LNCAP (cell line): Measurements from ENCODE around the gene SLC6A11.

Experiments
- CTCF ChIP-seq: fragments of 450-650 bp; IDR thresholded peaks from 2 replicates; pipeline ENCODE4 v1.5.1; 2017; ENCODE audit warnings: mild to moderate bottlenecking

Gene SLC6A11

GRCh38 chr3:10950476-10951294 lies 134.7 kb downstream of the SLC6A11 start:
- TF ChIP-seq CTCF: peak; percentile 71

- TF ChIP-seq CTCF: no peak
These were observed 135.4 kb downstream of the SLC6A11 start for GRCh38 chr3:10951295-10951926.

GRCh38 chr3:10952525-10952924 lies 136.5 kb downstream of the SLC6A11 start:
- TF ChIP-seq CTCF: no peak

GRCh38 chr3:10954740-10955139 lies 138.7 kb downstream of the SLC6A11 start:
- no peak for TF ChIP-seq CTCF

DNA sequence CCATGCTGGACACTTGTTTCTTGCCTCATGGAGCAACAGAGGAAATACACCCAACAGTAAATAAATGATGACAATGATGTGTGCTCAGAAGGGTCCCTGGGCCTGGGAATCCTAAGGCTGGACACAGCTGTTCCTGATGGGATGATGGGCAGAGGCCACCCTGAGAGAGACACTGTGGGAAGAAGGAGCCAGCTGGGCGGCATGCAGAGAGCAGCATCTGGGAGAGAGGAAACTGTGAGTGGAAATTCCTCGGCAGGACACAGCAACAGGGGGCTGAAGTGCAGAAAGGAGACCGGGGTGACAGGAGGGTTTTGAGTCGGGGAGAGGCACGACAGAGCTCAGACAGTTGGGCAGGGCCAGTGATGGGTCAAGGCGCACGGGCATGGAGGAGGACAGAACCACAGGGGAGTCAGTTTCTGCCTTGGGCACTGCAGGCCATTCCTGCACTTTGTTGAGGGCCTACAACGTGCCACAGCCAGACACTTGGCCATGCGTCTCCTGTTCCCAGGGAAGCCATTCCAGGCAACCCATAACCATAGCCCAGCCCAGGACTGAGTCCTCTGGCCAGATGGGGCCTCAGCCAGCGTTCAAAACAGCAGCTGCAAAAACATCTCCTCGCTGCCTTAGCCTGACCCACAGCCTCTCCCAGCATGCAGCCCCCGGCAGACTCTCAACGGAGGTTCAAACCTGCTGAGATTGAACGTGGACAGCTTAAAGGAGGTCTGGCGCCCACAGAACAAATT lies 139.9 kb downstream of the SLC6A11 start:
- no peak for TF ChIP-seq CTCF

DNA sequence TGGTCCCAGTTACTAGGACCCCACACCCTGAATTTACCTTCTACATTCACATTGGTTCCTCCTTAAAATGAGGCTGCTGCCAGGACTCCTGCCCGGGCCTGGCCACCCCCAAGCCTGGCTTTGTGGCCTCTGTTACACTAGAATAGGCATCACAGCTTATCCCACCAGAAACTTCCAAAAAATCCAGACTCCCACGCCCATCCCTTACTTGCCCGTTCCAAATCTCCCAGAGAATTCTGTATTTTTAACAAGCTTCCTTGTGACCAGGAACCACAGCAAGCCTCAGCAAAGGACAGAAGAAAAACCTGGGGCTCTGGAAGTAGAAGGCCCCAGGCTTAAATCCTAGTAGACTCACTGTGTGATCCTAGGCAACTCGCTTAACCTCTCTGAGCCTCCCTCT lies 140.5 kb downstream of the SLC6A11 start:
- no peak for TF ChIP-seq CTCF

GRCh38 chr3:10956986-10957385 lies 141.0 kb downstream of the SLC6A11 start:
- TF ChIP-seq CTCF: no peak
